Type B pancreatic cell (in vitro differentiated cells): ENCODE measurements around the gene LONRF2. TPM values are rescaled to one million over a fixed set of nuclear protein-coding genes. Genes with fewer than 3 reads are reported as not detected.

Source experiments
- DNase-seq: peaks from one replicate; pipeline ENCODE4 v3.0.0; 2021; ENCODE audit warnings: mixed read lengths; ENCODE audit not compliant: unreplicated experiment; ENCODE audit errors: extremely low spot score
- H3K27ac Mint-ChIP-seq: 2 replicates; pipeline ENCODE4 v1.8.0; 2021; ENCODE audit warnings: mild to moderate bottlenecking, mixed read lengths
- H3K27me3 Mint-ChIP-seq: 2 replicates; pipeline ENCODE4 v1.8.0; 2021; ENCODE audit warnings: mixed read lengths
- H3K36me3 Mint-ChIP-seq: 2 replicates; pipeline ENCODE4 v1.8.0; 2021; ENCODE audit warnings: mixed read lengths
- H3K4me1 Mint-ChIP-seq: one replicate; pipeline ENCODE4 v1.8.0; 2021; ENCODE audit warnings: mixed read lengths; ENCODE audit not compliant: unreplicated experiment
- H3K4me3 Mint-ChIP-seq: 2 replicates; pipeline ENCODE4 v1.8.0; 2021; ENCODE audit warnings: mild to moderate bottlenecking, mixed read lengths
- H3K9me3 Mint-ChIP-seq: 2 replicates; pipeline ENCODE4 v1.8.0; 2021; ENCODE audit warnings: mixed read lengths
- total RNA-seq: library from RNA; stranded (reverse); gene quantifications from 2 replicates; pipeline ENCODE4 v1.2.1, GENCODE V29; 2021; ENCODE audit warnings: low replicate concordance
- TF ChIP-seq, protein P1 (sequence below): fragments of 200-600 bp; sonication (generic); conservative IDR thresholded peaks from 2 replicates; pipeline ENCODE4 v1.5.0; 2021; ENCODE audit warnings: antibody characterized with exemption, mild to moderate bottlenecking

The LONRF2 gene
- total RNA-seq, 1 donor from 2014 or later = 8.9 TPM

DNA sequence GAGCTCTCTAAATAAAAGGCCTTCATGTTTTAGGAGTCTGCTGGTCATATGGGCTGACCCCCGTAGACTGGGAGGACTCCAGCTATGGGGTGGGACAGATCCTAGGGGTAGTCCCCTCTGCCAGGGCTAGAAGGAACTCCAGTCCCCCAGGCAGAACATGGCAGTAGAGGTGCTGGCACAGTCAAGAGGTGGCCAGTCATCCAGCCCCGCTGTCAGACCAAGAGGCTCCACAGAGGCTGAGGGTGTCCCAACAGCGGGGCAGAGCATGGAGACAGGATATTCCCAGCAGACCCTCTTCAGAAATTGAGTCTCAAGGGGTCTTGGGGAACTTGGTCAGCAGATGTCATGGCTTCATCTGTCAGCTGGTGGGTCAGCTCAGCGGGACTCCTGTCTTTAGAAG, 76.6 kb downstream of the LONRF2 start:
- no peak for DNase-seq
- H3K36me3 Mint-ChIP-seq = peaks cover 4% of the 10 kb centered on the region
- no peak overlapping the region for H3K4me3 Mint-ChIP-seq
- peaks cover 4% of the 10 kb centered on the region for H3K9me3 Mint-ChIP-seq
- peaks cover 7% of the 10 kb centered on the region for H3K4me1 Mint-ChIP-seq
- H3K27me3 Mint-ChIP-seq = peaks cover 17% of the 10 kb centered on the region
- TF ChIP-seq, protein P1, sequence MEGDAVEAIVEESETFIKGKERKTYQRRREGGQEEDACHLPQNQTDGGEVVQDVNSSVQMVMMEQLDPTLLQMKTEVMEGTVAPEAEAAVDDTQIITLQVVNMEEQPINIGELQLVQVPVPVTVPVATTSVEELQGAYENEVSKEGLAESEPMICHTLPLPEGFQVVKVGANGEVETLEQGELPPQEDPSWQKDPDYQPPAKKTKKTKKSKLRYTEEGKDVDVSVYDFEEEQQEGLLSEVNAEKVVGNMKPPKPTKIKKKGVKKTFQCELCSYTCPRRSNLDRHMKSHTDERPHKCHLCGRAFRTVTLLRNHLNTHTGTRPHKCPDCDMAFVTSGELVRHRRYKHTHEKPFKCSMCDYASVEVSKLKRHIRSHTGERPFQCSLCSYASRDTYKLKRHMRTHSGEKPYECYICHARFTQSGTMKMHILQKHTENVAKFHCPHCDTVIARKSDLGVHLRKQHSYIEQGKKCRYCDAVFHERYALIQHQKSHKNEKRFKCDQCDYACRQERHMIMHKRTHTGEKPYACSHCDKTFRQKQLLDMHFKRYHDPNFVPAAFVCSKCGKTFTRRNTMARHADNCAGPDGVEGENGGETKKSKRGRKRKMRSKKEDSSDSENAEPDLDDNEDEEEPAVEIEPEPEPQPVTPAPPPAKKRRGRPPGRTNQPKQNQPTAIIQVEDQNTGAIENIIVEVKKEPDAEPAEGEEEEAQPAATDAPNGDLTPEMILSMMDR = no peak
- no peak overlapping the region for H3K27ac Mint-ChIP-seq

DNA sequence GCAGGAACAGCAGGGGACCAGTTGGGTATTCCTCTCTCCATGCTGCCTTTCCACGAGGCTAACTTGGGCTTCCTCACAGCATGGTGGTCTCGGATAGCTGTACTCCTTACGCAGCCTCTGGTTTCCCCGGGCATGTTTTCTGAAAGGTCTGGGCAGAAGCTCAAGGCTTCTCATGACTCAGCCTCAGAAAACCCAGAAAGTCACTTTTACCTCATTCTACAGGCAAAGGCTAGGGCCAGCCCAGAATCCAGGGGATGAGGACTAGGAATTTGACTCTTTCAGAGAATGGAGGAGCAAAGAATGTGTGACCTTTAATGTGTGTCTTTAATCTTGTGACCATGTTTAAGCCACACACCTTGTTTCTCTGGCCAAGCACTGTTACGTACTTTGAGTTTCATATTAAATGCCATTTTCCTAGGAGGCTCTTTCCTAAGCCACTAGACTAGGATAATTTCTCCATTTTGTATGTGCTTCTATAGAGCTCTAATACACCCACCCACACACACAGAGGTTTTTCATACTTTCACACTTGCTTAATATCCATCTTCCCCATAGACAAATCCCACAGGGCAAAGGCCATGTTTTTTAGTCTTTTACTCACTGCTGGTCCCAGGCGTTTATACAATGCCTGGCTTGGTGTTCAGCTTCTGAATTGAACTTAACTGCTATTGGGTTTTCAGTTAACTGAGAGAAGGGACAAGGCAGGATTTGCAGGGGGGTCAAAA, 77.3 kb downstream of the LONRF2 start:
- DNase-seq = no peak
- peaks cover 20% of the 10 kb centered on the region for H3K27me3 Mint-ChIP-seq
- H3K27ac Mint-ChIP-seq = no peak overlapping the region

DNA sequence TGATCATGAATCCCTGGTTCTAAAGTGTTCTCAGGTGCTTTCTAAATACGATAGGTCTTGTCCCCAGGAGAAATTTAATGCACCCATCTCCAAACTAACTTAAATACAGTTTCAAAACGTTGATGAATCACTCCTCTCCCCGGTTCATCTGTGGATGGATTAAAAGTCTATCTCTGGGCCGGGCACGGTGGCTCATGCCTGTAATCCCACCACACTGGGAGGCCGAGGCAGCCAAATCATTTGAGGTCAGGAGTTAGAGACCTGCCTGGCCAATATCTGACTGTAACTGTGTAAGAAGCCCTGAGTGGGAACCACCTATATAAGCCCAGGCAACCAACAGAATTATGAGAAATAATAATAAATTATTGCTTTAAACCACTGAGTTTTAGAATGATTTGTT, 78.7 kb downstream of the LONRF2 start:
- peaks cover 25% of the 10 kb centered on the region for H3K4me1 Mint-ChIP-seq
- H3K4me3 Mint-ChIP-seq = no peak overlapping the region
- peaks cover 20% of the 10 kb centered on the region for H3K27me3 Mint-ChIP-seq
- TF ChIP-seq, protein P1 = no peak
- H3K27ac Mint-ChIP-seq = no peak overlapping the region
- no peak for DNase-seq
- H3K9me3 Mint-ChIP-seq = peaks cover 4% of the 10 kb centered on the region
- peaks cover 4% of the 10 kb centered on the region for H3K36me3 Mint-ChIP-seq

More for the DNA sequence above, 77.3 kb downstream of the LONRF2 start:
- Mint-ChIP-seq H3K9me3 (peaks cover 4% of the 10 kb centered on the region), H3K4me1 (peaks cover 13% of the 10 kb centered on the region), H3K4me3 (no peak overlapping the region), H3K36me3 (peaks cover 4% of the 10 kb centered on the region)
- TF ChIP-seq, protein P1 = no peak

DNA sequence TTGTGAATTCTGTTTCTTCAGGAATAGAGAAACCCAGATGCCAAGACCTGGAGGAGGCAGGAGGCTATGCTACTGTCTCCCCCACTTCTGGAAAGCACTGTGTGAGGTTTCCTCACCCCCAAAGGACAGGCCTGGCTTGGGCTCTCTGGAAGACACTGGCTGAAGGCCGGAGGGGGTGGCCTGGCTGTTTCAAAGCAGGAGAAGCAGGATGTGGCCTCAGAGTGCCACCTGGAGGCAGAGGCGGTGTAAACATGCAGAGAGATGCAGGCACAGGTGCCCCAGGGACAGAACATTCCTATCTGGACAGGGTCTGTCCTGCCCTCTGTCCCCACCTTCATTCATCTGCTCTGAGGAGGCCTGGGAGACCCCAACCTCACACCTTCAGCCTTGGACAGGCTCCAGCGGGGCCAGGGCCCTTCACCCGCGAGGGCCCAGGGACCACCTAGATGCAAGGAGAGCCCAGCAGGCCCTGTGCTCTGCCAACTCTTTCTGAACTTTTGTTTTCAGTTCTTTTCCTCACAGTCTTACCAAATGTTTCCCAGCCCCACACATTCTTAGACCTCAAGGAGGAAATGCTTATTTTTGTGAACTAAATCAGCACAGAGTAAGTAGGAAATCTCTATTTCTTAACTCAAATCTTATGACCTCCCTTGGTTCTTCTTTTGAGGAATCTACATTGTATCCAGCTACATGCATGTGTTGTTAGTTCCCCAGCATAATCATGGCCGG, 79.2 kb downstream of the LONRF2 start:
- H3K27me3 Mint-ChIP-seq = peaks cover 20% of the 10 kb centered on the region
- no peak overlapping the region for H3K4me3 Mint-ChIP-seq
- peaks cover 29% of the 10 kb centered on the region for H3K4me1 Mint-ChIP-seq
- no peak for DNase-seq
- TF ChIP-seq, protein P1 = peak; percentile 88
- no peak overlapping the region for H3K27ac Mint-ChIP-seq
- H3K9me3 Mint-ChIP-seq = peaks cover 4% of the 10 kb centered on the region
- H3K36me3 Mint-ChIP-seq = peaks cover 4% of the 10 kb centered on the region

DNA sequence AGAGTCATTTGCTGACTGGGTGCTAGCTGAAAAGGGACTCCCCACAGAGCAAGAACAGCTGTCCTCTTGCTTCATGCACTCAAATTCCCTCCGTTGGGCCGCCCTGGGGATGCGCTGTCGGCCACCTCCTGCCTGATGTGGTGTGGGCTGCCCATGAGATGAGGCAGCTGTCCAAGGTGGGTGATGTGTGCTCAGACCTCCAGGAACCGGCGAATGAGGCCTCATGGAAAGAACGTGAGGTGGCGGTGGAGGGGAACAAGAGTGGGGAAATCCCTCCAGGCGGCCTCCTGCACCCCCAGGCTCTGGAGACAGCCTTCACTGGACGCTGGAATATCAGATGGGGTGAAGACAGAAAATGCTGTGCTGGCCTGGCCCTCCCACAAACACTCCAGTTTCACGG, 79.8 kb downstream of the LONRF2 start:
- no peak for DNase-seq

More for the DNA sequence above, 79.8 kb downstream of the LONRF2 start:
- Mint-ChIP-seq H3K27me3 (peaks cover 22% of the 10 kb centered on the region), H3K36me3 (peaks cover 4% of the 10 kb centered on the region), H3K27ac (no peak overlapping the region), H3K4me1 (peaks cover 33% of the 10 kb centered on the region), H3K4me3 (no peak overlapping the region), H3K9me3 (peaks cover 4% of the 10 kb centered on the region)
- TF ChIP-seq, protein P1 = no peak
